OCI-LY1 (cell line): ENCODE data around the gene EIF3K.
"Not testable (repeated sequence)": the region's sequence is repeated elsewhere in the genome, so short reads cannot be mapped to it uniquely, and the experiment has no call there.

Experiments
- H2AFZ ChIP-seq: fragments of 200-600 bp; sonication (generic), shearing (Covaris generic); 2 replicates; pipeline ENCODE4 v1.6.0; 2014; ENCODE audit warnings: antibody characterized with exemption, mild to moderate bottlenecking, low read length
- H3F3A ChIP-seq: fragments of 200-600 bp; sonication (generic), shearing (Covaris generic); 2 replicates; pipeline ENCODE4 v1.6.0; 2014; ENCODE audit warnings: mild to moderate bottlenecking, antibody characterized with exemption, low read length, moderate library complexity; ENCODE audit not compliant: insufficient read depth
- H3K27ac ChIP-seq: fragments of 200-600 bp; sonication (generic); 2 replicates; pipeline ENCODE4 v1.5.1; 2014; ENCODE audit warnings: low read length, mixed run types, mild to moderate bottlenecking, low read depth; ENCODE audit not compliant: poor library complexity, severe bottlenecking
- H3K27me3 ChIP-seq: fragments of 200-600 bp; sonication (generic); 2 replicates; pipeline ENCODE4 v1.6.0; 2014; ENCODE audit warnings: antibody characterized with exemption, mild to moderate bottlenecking, low read length, moderate library complexity; ENCODE audit not compliant: insufficient read depth
- H3K36me3 ChIP-seq: fragments of 200-600 bp; sonication (generic); 2 replicates; pipeline ENCODE4 v1.6.1; 2014; ENCODE audit warnings: mild to moderate bottlenecking, antibody characterized with exemption, low read length, moderate library complexity, mixed read lengths; ENCODE audit not compliant: insufficient read depth
- H3K4me1 ChIP-seq: fragments of 200-600 bp; sonication (generic); 2 replicates; pipeline ENCODE4 v1.5.1; 2014; ENCODE audit warnings: mild to moderate bottlenecking, low read length, moderate library complexity; ENCODE audit not compliant: insufficient read depth, severe bottlenecking
- H3K4me2 ChIP-seq: fragments of 200-600 bp; sonication (generic), shearing (Covaris generic); 2 replicates; pipeline ENCODE4 v1.6.1; 2014; ENCODE audit warnings: low read length
- H3K4me3 ChIP-seq: fragments of 200-600 bp; sonication (generic); 2 replicates; pipeline ENCODE4 v1.5.1; 2014; ENCODE audit warnings: low read length, low read depth, mild to moderate bottlenecking, mixed read lengths; ENCODE audit not compliant: poor library complexity, severe bottlenecking
- H3K79me2 ChIP-seq: fragments of 200-600 bp; shearing (Covaris generic); 2 replicates; pipeline ENCODE4 v1.6.1; 2016; ENCODE audit warnings: mixed run types, low read length, mixed read lengths; ENCODE audit not compliant: insufficient read depth
- H3K9ac ChIP-seq: fragments of 200-600 bp; sonication (generic), shearing (Covaris generic); 2 replicates; pipeline ENCODE4 v1.6.1; 2014; ENCODE audit warnings: mild to moderate bottlenecking, low read length, mixed read lengths
- H3K9me2 ChIP-seq: fragments of 200-600 bp; sonication (generic), shearing (Covaris generic); 2 replicates; pipeline ENCODE4 v1.6.1; 2014; ENCODE audit warnings: low read depth, mild to moderate bottlenecking, low read length, mixed read lengths
- H3K9me3 ChIP-seq: fragments of 200-600 bp; shearing (Covaris generic); 2 replicates; pipeline ENCODE4 v1.6.1; 2014; ENCODE audit warnings: low read length, mixed read lengths
- H4K20me1 ChIP-seq: fragments of 200-600 bp; sonication (generic), shearing (Covaris generic); 2 replicates; pipeline ENCODE4 v1.6.0; 2016; ENCODE audit warnings: mild to moderate bottlenecking, low read length; ENCODE audit not compliant: insufficient read depth
- EZH2 ChIP-seq: fragments of 200-600 bp; sonication (generic), shearing (Covaris generic); IDR thresholded peaks from 2 replicates; pipeline ENCODE4 v1.8.0; 2017; ENCODE audit warnings: borderline replicate concordance, mixed run types, mild to moderate bottlenecking, antibody characterized with exemption, low read length, moderate library complexity, mixed read lengths
- TF ChIP-seq, protein P1 (sequence below): fragments of 200-600 bp; sonication (generic), shearing (Covaris generic); IDR thresholded peaks from 2 replicates; pipeline ENCODE4 v1.5.1; 2017; ENCODE audit warnings: mild to moderate bottlenecking, antibody characterized with exemption, low read length, moderate library complexity, mixed read lengths

Gene EIF3K

DNA sequence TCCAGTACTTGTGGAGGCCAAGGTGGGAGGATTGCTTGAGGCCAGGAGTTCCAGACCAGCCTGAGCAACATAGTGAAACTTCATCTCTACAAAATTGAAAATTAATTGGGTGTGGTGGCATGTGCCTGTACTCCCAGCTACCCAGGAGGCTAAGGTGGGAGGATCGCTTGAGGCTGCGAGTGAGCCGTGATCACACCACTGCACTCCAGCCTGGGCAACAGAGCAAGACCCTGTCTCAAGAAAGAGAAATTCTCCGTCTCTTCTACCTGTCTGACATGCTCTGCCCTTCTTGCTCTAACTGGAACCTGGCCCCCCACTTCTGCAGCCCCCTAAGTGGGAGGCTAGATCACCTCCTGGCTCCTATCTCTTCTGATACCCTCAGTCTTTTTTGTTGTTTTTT lies 7.4 kb downstream of the EIF3K start:
- Histone ChIP-seq H3K79me2 (no peaks in the 10 kb centered on the region), H3K27ac (no peak overlapping the region), H3K36me3 (peaks cover 81% of the 10 kb centered on the region), H3K4me3 (no peak overlapping the region), H3K4me2 (no peak overlapping the region), H2AFZ (no peak overlapping the region), H3K9me3 (no peaks in the 10 kb centered on the region), H3K9me2 (no peaks in the 10 kb centered on the region), H3K27me3 (no peaks in the 10 kb centered on the region), H3F3A (no peaks in the 10 kb centered on the region), H4K20me1 (no peaks in the 10 kb centered on the region), H3K4me1 (no peaks in the 10 kb centered on the region), H3K9ac (no peak overlapping the region)
- TF ChIP-seq EZH2 = no peak
- TF ChIP-seq, protein P1, sequence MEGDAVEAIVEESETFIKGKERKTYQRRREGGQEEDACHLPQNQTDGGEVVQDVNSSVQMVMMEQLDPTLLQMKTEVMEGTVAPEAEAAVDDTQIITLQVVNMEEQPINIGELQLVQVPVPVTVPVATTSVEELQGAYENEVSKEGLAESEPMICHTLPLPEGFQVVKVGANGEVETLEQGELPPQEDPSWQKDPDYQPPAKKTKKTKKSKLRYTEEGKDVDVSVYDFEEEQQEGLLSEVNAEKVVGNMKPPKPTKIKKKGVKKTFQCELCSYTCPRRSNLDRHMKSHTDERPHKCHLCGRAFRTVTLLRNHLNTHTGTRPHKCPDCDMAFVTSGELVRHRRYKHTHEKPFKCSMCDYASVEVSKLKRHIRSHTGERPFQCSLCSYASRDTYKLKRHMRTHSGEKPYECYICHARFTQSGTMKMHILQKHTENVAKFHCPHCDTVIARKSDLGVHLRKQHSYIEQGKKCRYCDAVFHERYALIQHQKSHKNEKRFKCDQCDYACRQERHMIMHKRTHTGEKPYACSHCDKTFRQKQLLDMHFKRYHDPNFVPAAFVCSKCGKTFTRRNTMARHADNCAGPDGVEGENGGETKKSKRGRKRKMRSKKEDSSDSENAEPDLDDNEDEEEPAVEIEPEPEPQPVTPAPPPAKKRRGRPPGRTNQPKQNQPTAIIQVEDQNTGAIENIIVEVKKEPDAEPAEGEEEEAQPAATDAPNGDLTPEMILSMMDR = no peak

DNA sequence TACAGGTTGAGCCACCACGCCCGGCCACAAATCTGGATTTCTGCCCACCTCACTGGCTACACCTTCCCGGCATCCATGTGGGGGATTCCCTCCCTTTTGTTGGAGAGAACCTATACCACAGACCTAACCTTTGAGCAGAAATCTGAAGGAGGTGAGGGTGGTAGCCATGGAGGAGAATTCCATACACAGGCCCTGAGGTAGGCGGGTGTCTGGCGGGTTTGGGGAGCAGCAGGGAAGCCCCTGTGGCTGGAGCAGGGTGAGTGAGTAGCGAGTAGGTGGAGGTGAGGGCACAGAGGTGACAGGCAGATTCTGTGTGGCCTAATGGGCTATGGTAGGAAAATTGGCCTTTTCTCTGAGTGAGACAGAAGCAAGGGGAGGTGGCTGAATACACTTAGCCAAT lies 10.6 kb downstream of the EIF3K start:
- H2AFZ ChIP-seq = no peak overlapping the region
- H3K4me2 ChIP-seq = no peak overlapping the region
- H3K36me3 ChIP-seq = peaks cover 69% of the 10 kb centered on the region
- no peaks in the 10 kb centered on the region for H3F3A ChIP-seq
- no peak overlapping the region for H3K27ac ChIP-seq
- no peak for TF ChIP-seq EZH2
- TF ChIP-seq, protein P1 = no peak
- no peaks in the 10 kb centered on the region for H3K79me2 ChIP-seq
- H4K20me1 ChIP-seq = no peaks in the 10 kb centered on the region
- H3K9me3 ChIP-seq = no peaks in the 10 kb centered on the region
- H3K9ac ChIP-seq = no peak overlapping the region
- no peak overlapping the region for H3K4me3 ChIP-seq
- no peaks in the 10 kb centered on the region for H3K4me1 ChIP-seq
- H3K9me2 ChIP-seq = no peaks in the 10 kb centered on the region
- H3K27me3 ChIP-seq = no peaks in the 10 kb centered on the region

DNA sequence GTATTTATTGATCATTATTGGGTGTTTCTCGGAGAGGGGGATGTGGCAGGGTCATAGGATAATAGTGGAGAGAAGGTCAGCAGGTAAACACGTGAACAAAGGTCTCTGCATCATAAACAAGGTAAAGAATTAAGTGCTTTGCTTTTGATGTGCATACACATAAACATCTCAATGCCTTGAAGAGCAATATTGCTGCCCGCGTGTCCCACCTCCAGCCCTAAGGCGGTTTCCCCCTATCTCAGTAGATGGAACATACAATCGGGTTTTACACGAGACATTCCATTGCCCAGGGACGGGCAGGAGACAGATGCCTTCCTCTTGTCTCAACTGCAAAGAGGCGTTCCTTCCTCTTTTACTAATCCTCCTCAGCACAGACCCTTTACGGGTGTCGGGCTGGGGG lies 12.3 kb downstream of the EIF3K start:
- H3K79me2 ChIP-seq, H2AFZ ChIP-seq, H3K9ac ChIP-seq, H3K9me2 ChIP-seq, H3K9me3 ChIP-seq, H3K27me3 ChIP-seq, H3K4me2 ChIP-seq, H3K4me3 ChIP-seq, H4K20me1 ChIP-seq, H3K27ac ChIP-seq, H3F3A ChIP-seq, H3K4me1 ChIP-seq: not testable (repeated sequence)
- H3K36me3 ChIP-seq = peaks cover 69% of the 10 kb centered on the region

DNA sequence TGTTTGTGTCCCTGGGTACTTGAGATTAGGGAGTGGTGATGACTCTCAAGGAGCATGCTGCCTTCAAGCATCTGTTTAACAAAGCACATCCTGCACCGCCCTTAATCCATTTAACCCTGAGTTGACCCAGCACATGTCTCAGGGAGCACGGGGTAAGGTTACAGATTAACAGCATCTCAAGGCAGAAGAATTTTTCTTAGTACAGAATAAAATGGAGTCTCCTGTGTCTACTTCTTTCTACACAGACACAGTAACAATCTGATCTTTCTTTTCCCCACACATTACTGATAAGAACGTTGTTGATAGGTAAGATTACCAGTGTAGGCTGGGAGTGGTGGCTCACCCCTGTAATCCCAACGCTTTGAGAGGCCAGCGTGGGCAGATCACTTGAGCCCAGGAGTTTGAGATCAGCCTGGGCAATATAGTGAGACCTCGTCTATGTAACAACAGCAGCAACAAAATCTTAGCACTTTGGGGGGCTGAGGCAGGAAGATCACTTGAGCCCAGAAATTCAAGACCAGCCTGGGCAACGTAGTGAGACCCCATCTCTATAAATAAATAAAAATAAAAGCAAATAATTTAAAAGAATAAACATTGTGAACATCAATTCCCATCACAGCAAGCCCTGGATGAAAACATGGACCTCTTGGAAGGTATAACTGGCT lies 13.0 kb downstream of the EIF3K start:
- H3K4me3 ChIP-seq, H3K27me3 ChIP-seq, H3K4me1 ChIP-seq, H3K9me3 ChIP-seq, H3K9me2 ChIP-seq, H3K9ac ChIP-seq, H3K27ac ChIP-seq, H4K20me1 ChIP-seq, H2AFZ ChIP-seq, H3K4me2 ChIP-seq, H3K79me2 ChIP-seq, H3F3A ChIP-seq: not testable (repeated sequence)
- H3K36me3 ChIP-seq = peaks cover 68% of the 10 kb centered on the region
